ENCODE data around the gene CCDC124.

Gene CCDC124

DNA sequence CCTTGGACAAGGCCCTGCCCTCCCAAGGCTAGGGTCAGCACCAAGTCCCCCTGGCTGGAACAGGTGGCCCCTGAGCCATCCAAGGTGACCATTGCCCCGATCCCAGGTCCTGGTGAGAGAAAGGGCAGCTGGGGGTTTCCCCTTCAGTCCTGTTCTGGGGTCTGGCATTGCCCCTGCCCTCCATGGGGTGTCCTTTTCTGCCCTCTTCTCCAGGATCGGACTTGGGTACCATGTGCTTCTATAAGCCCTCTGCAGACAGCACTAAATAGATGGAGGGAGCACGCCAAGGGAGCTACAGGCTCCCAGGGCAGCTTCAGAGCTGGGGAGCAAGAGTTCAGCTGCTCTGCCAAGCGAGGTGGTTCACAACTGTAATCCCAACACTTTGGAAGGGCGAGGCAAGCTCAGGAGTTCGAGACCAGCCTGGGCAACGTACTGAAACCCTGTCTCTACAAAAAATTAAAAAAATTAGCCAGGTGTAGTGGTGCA is 20.5 kb downstream of the CCDC124 start:
- DNase-seq (ENCODE audit: low read depth, low spot score) = no peak

GRCh38 chr19:17953869-17954268 is 21.1 kb downstream of the CCDC124 start:
- DNase-seq (ENCODE audit: low read depth, low spot score) = no peak

- no peak for DNase-seq (ENCODE audit: low read depth, low spot score)
Measured at GRCh38 chr19:17954401-17954800, 21.6 kb downstream of the CCDC124 start.

DNA sequence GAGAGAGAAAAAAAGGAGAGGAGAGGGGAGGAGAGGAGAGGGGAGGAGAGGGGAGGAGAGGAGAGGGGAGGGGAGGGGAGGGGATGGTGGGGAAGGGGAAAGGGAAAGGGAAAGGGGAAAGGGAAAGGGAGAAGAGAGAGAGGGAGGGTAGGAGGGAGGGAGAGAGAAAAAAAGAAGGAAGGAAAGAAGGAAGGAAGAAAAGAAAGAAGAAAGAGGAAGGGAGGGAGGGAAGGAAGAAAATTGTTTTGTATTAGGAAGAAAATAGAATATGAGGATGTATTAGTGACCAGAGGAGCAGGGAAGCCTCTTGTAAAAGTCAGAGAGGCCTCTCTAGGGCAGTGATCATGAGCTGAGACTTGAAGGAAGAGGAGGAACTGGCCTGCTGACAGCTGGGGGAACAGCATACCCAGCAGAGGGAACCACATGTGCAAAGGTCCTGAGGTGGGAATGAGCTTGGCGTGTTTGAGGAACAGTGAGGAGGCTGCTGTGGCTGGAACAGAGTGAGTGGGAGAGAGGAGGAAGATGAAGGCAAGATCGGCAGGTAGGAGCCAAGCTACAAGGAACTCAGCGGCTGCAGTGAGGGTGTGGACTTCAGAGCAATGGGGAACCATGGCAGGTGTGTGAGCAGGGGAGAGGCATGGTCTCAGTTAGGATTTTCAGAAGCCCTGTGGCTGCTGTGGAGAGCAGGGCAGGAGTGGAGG is 24.5 kb downstream of the CCDC124 start:
- DNase-seq (ENCODE audit: low read depth, low spot score) = no peak

GRCh38 chr19:17957885-17958284 is 25.1 kb downstream of the CCDC124 start:
- DNase-seq (ENCODE audit: low read depth, low spot score) = no peak

DNA sequence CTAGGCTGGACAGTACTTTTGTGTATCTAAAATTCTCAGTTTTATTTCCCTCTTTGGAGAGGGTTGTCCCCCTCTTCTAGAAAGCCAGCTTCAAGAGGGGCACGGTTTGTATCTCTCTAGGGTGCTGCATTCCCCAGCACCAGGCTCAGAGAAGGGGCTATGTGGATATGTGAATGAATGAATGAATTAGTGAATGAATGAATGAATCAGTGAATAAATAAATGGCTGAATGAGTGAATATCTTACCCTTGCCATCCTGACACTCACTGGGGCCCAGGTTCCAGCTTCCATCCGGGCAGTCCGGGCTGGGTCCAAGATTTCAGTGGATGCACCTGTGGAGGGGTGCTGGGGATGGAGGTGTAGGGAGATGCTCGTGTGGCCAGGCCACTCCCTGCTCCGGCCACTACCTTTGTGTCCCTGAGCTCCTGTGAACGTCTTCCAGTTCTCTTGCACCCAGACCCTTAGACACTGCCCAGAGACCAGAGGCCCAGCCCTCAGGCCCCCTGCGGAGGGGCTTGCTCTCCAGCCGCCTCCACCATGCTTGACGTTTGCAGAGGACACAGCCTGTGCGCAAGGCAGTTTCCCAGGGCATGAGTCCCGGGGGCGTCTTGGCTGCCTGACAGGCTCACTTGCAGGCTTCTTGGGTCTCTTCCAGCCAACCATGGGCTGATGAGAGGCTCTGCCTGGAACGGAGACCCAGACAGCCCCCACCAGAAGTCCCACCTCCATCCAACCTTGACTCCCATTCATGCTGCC is 31.3 kb downstream of the CCDC124 start:
- DNase-seq (ENCODE audit: low read depth, low spot score) = no peak

- no peak for DNase-seq (ENCODE audit: low read depth, low spot score)
Measured at GRCh38 chr19:17965370-17966128, 32.7 kb downstream of the CCDC124 start.

DNA sequence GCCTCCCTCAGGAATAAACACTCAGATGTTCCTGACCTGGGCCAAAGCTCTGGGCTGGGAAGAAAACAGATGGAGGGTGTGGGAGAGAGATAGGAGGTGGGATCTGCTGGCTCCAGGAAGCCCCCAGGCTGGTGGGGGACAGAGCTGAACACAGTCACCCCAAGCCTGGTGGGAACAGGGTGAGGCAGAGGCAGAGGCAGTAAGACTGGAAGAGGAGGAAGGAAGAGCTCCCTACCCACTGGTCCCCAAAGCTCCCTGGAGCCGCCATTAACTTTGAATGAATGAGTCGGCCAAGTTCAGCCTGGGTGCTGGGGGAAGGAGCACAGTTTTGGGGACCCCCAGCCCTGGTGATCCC is 33.3 kb downstream of the CCDC124 start:
- no peak for DNase-seq (ENCODE audit: low read depth, low spot score)

- no peak for DNase-seq (ENCODE audit: low read depth, low spot score)
Measured at GRCh38 chr19:17966550-17967256, 33.9 kb downstream of the CCDC124 start, which contains the start of gene KCNN1. Gene KCNN1 (plus strand): TSS chr19:17967107. CDS start chr19:17973889, 6,782 bp downstream.

DNA sequence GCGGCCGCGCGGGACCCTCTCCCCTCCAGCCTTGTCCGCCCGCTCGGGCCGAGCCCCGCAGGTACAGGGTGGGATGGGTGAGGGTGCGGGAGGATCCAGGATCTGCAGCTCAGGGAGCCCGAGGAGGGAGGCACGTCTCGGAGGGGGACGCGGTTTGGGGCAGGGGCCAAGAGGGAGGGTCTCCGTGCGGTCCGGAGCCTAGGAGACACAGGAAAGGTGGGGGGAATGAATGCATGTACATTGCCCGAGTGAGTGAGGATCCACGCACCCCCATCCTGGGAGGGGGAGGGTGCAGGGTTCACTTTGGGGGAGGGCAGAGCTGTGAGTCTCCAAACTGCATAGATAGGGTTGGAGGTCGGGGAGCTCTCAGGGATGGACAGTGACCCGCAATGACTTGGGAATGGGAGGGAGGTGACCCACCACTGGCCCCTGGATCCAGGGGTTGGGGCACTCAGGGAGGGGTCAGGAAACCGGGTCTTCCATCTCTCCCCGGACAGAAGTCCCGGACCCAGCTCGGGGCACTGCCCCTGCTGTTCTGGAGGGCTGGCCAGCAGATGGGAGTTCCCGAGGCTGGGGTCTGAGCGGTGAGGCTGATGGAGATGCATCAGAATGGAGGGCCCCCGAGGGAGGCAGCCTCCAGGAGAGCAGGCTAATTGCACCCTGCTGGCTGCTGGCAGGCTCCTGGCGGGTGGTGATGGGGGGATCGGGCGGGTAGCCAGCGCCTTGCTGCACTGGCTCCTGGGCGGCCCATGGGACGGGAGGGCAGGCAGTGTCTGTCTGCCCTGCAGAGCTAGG is 34.6 kb downstream of the CCDC124 start:
- DNase-seq (ENCODE audit: low read depth, low spot score) = no peak

GRCh38 chr19:17968362-17968761 is 35.5 kb downstream of the CCDC124 start:
- DNase-seq (ENCODE audit: low read depth, low spot score) = no peak

DNA sequence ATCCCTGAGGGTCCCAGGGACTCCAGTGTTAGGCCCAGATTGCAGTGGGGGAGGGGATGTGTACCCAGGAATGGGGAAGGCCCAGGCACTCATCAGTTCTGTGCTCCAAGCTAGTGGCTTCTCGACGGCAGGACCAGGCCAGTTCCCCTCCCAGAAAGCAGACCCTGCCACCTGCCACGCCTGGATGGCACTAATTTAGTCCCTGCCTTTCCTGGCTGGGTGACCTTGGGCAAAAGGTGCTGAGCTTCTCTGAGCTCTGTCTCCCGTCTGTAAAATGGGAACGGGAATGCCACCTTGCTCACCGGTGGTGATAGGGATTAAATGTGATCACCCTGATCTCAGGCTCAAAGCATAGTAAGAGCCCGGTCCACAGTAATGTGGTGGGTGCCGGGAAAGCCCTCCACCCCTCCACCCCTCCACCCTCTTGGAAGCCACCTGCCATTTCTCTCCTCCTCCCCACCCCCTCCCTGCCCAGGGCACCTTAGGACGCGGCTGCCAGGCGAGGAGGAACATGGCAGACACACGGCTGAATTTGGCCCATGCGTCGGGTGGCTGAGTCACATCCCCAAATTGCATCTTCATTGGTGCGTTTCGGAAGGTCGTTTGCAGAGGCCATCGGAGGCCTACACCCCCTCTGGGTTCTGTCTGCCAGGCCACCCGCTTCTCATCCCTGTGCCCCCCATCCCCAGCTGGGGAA is 36.4 kb downstream of the CCDC124 start:
- no peak for DNase-seq (ENCODE audit: low read depth, low spot score)

GRCh38 chr19:17972230-17972629 is 39.4 kb downstream of the CCDC124 start:
- no peak for DNase-seq (ENCODE audit: low read depth, low spot score)

DNA sequence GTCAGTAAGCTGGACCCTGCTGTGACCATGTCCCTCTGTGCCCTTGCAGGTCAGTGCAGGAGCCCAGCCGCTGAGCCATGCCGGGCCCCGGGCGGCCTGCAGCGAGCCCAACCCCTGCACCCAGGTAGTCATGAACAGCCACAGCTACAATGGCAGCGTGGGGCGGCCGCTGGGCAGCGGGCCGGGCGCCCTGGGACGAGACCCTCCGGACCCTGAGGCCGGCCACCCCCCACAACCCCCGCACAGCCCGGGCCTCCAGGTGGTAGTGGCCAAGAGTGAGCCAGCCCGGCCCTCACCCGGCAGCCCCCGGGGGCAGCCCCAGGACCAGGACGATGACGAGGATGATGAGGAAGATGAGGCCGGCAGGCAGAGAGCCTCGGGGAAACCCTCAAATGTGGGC is 40.9 kb downstream of the CCDC124 start:
- DNase-seq (ENCODE audit: low read depth, low spot score) = no peak

- DNase-seq (ENCODE audit: low read depth, low spot score) = no peak
Measured at GRCh38 chr19:17974551-17974950, 41.7 kb downstream of the CCDC124 start.

GRCh38 chr19:17975032-17975431 is 42.2 kb downstream of the CCDC124 start:
- DNase-seq (ENCODE audit: low read depth, low spot score) = no peak

DNA sequence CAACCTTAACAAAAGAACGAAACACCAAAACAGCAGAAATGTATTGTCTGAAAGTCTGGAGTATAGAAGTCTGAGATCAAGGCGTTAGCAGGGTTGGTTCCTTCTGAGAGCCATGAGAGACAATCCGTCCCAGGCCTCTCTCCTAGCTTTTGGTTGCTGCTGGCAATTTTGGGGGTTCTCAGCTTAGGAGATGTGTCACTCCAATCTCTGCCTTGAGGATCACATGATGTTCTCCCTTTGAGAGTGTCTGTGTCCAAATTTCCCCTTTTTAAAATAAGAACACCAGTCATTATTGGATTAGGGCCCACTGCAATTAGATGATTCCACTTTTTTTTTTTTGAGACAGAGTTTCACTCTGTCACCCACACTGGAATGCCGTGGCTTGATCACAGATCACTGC is 44.2 kb downstream of the CCDC124 start:
- no peak for DNase-seq (ENCODE audit: low read depth, low spot score)

- DNase-seq (ENCODE audit: low read depth, low spot score) = no peak
Measured at GRCh38 chr19:17977488-17977887, 44.7 kb downstream of the CCDC124 start.

- DNase-seq (ENCODE audit: low read depth, low spot score) = no peak
Measured at GRCh38 chr19:17981611-17982010, 48.8 kb downstream of the CCDC124 start.

GRCh38 chr19:17982430-17982829 is 49.6 kb downstream of the CCDC124 start:
- no peak for DNase-seq (ENCODE audit: low read depth, low spot score)
